ENCODE results near the gene UBALD1.

The UBALD1 gene

GRCh38 chr16:4646773-4647643 lies 32.3 kb upstream of the UBALD1 start:
- in situ Hi-C loops (cut with HindIII; ENCODE audit: low sequenced_read_pairs) = no loop called here

- in situ Hi-C loops (cut with HindIII; ENCODE audit: low sequenced_read_pairs) = no loop called here
Observed at GRCh38 chr16:4641895-4642294, 27.2 kb upstream of the UBALD1 start.

- in situ Hi-C loops (cut with HindIII; ENCODE audit: low sequenced_read_pairs) = no loop called here
Observed at GRCh38 chr16:4641306-4641687, 26.6 kb upstream of the UBALD1 start.

GRCh38 chr16:4640572-4641305 lies 26.1 kb upstream of the UBALD1 start:
- in situ Hi-C loops (cut with HindIII; ENCODE audit: low sequenced_read_pairs) = no loop called here

- in situ Hi-C loops (cut with HindIII; ENCODE audit: low sequenced_read_pairs) = no loop called here
Observed at GRCh38 chr16:4639899-4640509, 25.3 kb upstream of the UBALD1 start.

GRCh38 chr16:4637501-4638166 lies 22.9 kb upstream of the UBALD1 start:
- in situ Hi-C loops (cut with HindIII; ENCODE audit: low sequenced_read_pairs) = no loop called here

GRCh38 chr16:4636196-4636595 lies 21.5 kb upstream of the UBALD1 start:
- in situ Hi-C loops (cut with HindIII; ENCODE audit: low sequenced_read_pairs) = no loop called here

- in situ Hi-C loops (cut with HindIII; ENCODE audit: low sequenced_read_pairs) = no loop called here
Observed at GRCh38 chr16:4634768-4635167, 20.1 kb upstream of the UBALD1 start.

GRCh38 chr16:4633910-4634635 lies 19.4 kb upstream of the UBALD1 start:
- in situ Hi-C loops (cut with HindIII; ENCODE audit: low sequenced_read_pairs) = no loop called here

- in situ Hi-C loops (cut with HindIII; ENCODE audit: low sequenced_read_pairs) = no loop called here
Observed at GRCh38 chr16:4631444-4631843, 16.8 kb upstream of the UBALD1 start.

- in situ Hi-C loops (cut with HindIII; ENCODE audit: low sequenced_read_pairs) = no loop called here
Observed at GRCh38 chr16:4628283-4628682, 13.6 kb upstream of the UBALD1 start.

- in situ Hi-C loops (cut with HindIII; ENCODE audit: low sequenced_read_pairs) = no loop called here
Observed at GRCh38 chr16:4626396-4626795, 11.7 kb upstream of the UBALD1 start.

GRCh38 chr16:4625560-4626159 lies 11.0 kb upstream of the UBALD1 start:
- in situ Hi-C loops (cut with HindIII; ENCODE audit: low sequenced_read_pairs) = no loop called here

GRCh38 chr16:4624827-4625559 lies 10.3 kb upstream of the UBALD1 start:
- in situ Hi-C loops (cut with HindIII; ENCODE audit: low sequenced_read_pairs) = no loop called here

GRCh38 chr16:4624015-4624826 lies 9.5 kb upstream of the UBALD1 start, which contains the start of gene MGRN1:
MGRN1 (plus strand) TSS chr16:4624826; CDS start chr16:4624961, 135 bp downstream.
- in situ Hi-C loops (cut with HindIII; ENCODE audit: low sequenced_read_pairs) = no loop called here

- in situ Hi-C loops (cut with HindIII; ENCODE audit: low sequenced_read_pairs) = no loop called here
Observed at GRCh38 chr16:4623593-4623992, 8.9 kb upstream of the UBALD1 start.

- in situ Hi-C loops (cut with HindIII; ENCODE audit: low sequenced_read_pairs) = no loop called here
Observed at GRCh38 chr16:4618645-4619418, 4.1 kb upstream of the UBALD1 start.

- in situ Hi-C loops (cut with HindIII; ENCODE audit: low sequenced_read_pairs) = no loop called here
Observed at GRCh38 chr16:4617880-4618279, 3.2 kb upstream of the UBALD1 start.
